HepG2 (cell line): ENCODE data around the gene TEAD1. TPM values are rescaled to one million over a fixed set of nuclear protein-coding genes. Genes with fewer than 3 reads are reported as not detected.

Source experiments
- CBX2 ChIP-seq, 2 experiments: fragments of 200-600 bp in 1 of 2; sonication (generic); formaldehyde crosslinking in 1 of 2; IDR thresholded peaks; 2 replicates each; pipeline versions ENCODE4 v1.7.0 to v1.8.1; 2018 to 2022; ENCODE audit warnings: low read depth in 2 of 2, low read length in 1 of 2, mild to moderate bottlenecking in 1 of 2, missing genetic modification reagents in 1 of 2
- CCAR2 ChIP-seq: fragments of 200-400 bp; formaldehyde crosslinking; optimal IDR thresholded peaks from 2 replicates; pipeline ENCODE3; 2018; ENCODE audit warnings: low read depth, mild to moderate bottlenecking, low read length, moderate library complexity
- GATAD2A ChIP-seq: IDR thresholded peaks from 2 replicates; pipeline ENCODE4 v1.6.1; 2016
- HBP1 ChIP-seq: IDR thresholded peaks from 2 replicates; pipeline ENCODE4 v1.6.1; 2016; ENCODE audit warnings: low read depth, control low read depth
- HOXA9 ChIP-seq: sonication (generic); formaldehyde crosslinking; IDR thresholded peaks from 2 replicates; pipeline ENCODE4 v1.8.1; 2022; ENCODE audit warnings: missing genetic modification reagents, mild to moderate bottlenecking, moderate library complexity, borderline replicate concordance
- KLF13 ChIP-seq: sonication (generic); formaldehyde crosslinking; IDR thresholded peaks from 2 replicates; pipeline ENCODE4 v1.4.0; 2020; ENCODE audit warnings: mild to moderate bottlenecking, missing genetic modification reagents
- MED1 ChIP-seq: sonication (generic); formaldehyde crosslinking; IDR thresholded peaks from 2 replicates; pipeline ENCODE4 v1.4.0; 2020; ENCODE audit warnings: missing genetic modification reagents
- NFYC ChIP-seq: IDR thresholded peaks from 2 replicates; pipeline ENCODE4 v1.6.1; 2016; ENCODE audit warnings: missing genetic modification reagents, missing compliant biosample characterization
- RARA ChIP-seq: IDR thresholded peaks from 2 replicates; pipeline ENCODE4 v1.6.1; 2016; ENCODE audit warnings: missing genetic modification reagents, missing compliant biosample characterization
- RCOR2 ChIP-seq: IDR thresholded peaks from 2 replicates; pipeline ENCODE4 v1.6.1; 2016; ENCODE audit warnings: missing biosample characterization, missing genetic modification reagents
- SOX13 ChIP-seq, 3 experiments: fragments of 450-650 bp in 1 of 3; sonication (generic) in 1 of 3; formaldehyde crosslinking in 1 of 3; IDR thresholded peaks in 2 of 3; conservative IDR thresholded peaks in 1 of 3; 2 replicates each; pipeline versions ENCODE4 v1.5.0 to v1.6.1; 2016 to 2020; ENCODE audit warnings: antibody characterized with exemption in 1 of 3, mild to moderate bottlenecking in 1 of 3, missing compliant biosample characterization in 1 of 3, missing genetic modification reagents in 1 of 3, moderate library complexity in 1 of 3
- TRAFD1 ChIP-seq: sonication (generic); formaldehyde crosslinking; IDR thresholded peaks from 2 replicates; pipeline ENCODE4 v1.5.1; 2020; ENCODE audit warnings: missing genetic modification reagents, mild to moderate bottlenecking, borderline replicate concordance
- YY1 ChIP-seq: IDR thresholded peaks from 2 replicates; pipeline ENCODE4 v1.6.1; 2011; ENCODE audit warnings: low read length, low read depth, moderate library complexity, mild to moderate bottlenecking; ENCODE audit not compliant: insufficient read depth, insufficient replicate concordance
- ZNF232 ChIP-seq: sonication (generic); formaldehyde crosslinking; IDR thresholded peaks from 2 replicates; pipeline ENCODE4 v1.4.0; 2020; ENCODE audit warnings: missing genetic modification reagents, borderline replicate concordance
- ZNF530 ChIP-seq: sonication (generic); formaldehyde crosslinking; IDR thresholded peaks from 2 replicates; pipeline ENCODE4 v1.5.0; 2020; ENCODE audit warnings: low read depth, mild to moderate bottlenecking, missing genetic modification reagents
- ZNF674 ChIP-seq: sonication (generic); formaldehyde crosslinking; IDR thresholded peaks from 2 replicates; pipeline ENCODE4 v1.5.0; 2020; ENCODE audit warnings: low read depth, mild to moderate bottlenecking, missing genetic modification reagents
- ZNF720 ChIP-seq: sonication (generic); formaldehyde crosslinking; IDR thresholded peaks from 2 replicates; pipeline ENCODE4 v1.4.0; 2020; ENCODE audit warnings: missing genetic modification reagents
- polyA plus RNA-seq, 8 experiments: library from polyadenylated mRNA; depleted of rRNA in 3 of 8; stranded (reverse) in 7 of 8; unstranded in 1 of 8; fragments of >200 nt; fragmentation: Illumina TruSeq in 4 of 8; extraction: Trizol in 4 of 8; gene quantifications; 2 replicates each; pipeline versions ENCODE4 v1.2.1 to v1.2.3, GENCODE V29; 2011 to 2016; ENCODE audit warnings: low read depth in 4 of 8, missing spikeins in 1 of 8, mixed read lengths in 1 of 8; ENCODE audit not compliant: insufficient read depth in 1 of 8
- total RNA-seq, 5 experiments: library from RNA; depleted of rRNA; stranded (reverse); fragments of >200 nt; fragmentation: Illumina TruSeq; extraction: Trizol; gene quantifications; 2 replicates each; pipeline ENCODE4 v1.2.3, GENCODE V29; 2016; ENCODE audit warnings: low read depth in 1 of 5
- TF ChIP-seq, protein P1 (sequence below): sonication (generic); formaldehyde crosslinking; IDR thresholded peaks from 2 replicates; pipeline ENCODE4 v1.4.0; 2020; ENCODE audit warnings: low read depth, missing genetic modification reagents
- TF ChIP-seq, protein P2 (sequence below): IDR thresholded peaks from 2 replicates; pipeline ENCODE4 v1.6.1; 2018; ENCODE audit warnings: missing genetic modification reagents, mild to moderate bottlenecking, missing compliant biosample characterization

Gene TEAD1
- total and polyA plus RNA-seq, 2 of the 13 experiments (the other 11 are each of a cell fraction or from before 2014, with no cell fraction given) = 20.1 to 30.5 TPM

DNA sequence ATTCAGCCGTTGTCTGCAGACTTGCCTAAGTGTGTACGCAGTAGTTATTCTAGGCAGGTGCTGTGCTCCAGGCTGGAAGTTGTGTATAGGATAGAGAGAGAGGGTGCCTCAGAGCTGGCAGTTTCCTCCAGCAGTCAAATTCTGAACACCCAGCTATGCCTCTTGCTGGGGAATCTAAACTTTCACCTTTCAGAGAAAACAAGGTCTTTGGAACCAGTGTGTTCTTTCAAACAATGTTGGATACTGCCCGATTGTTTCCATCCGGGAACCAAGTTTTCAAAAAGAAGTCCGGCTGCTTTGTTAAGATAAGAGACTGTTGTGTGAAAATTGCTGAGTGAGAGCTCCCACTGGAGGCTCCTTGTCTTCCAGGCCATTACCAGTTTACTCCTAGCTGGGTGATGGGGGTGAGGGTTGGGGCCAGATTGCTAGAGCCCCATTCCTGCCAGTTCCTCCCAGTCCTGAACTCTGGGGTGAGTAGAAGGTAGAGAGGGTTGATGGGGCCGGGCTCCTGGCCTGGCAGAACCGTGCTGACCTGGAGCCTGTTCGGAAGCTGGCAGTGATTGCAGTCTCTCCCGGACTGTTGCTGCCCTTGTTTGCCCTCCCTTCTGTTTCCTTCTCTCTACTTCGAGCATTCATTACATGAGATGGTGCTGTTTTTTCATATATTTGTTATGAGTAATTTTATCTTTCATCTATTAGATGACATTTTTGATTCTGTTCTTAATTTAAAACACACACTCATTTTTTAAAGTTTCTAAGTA is 150.2 kb downstream of the TEAD1 start (continued):
- peak; percentile 61 for TF ChIP-seq SOX13 (IDR thresholded peaks at IDR 0.05)
- peak in 1 of 2 experiments; percentile 94; a peak in 2 of 4 replicates for TF ChIP-seq SOX13 (CRISPR knock-in tag; conservative IDR thresholded peaks at IDR 0.05 in 1 of 2, IDR thresholded peaks at IDR 0.05 in 1 of 2)
- TF ChIP-seq RARA (CRISPR knock-in tag) = peak; percentile 48; the same call in 1 of the 2 replicates
- TF ChIP-seq KLF13 = no peak
- TF ChIP-seq, protein P1, sequence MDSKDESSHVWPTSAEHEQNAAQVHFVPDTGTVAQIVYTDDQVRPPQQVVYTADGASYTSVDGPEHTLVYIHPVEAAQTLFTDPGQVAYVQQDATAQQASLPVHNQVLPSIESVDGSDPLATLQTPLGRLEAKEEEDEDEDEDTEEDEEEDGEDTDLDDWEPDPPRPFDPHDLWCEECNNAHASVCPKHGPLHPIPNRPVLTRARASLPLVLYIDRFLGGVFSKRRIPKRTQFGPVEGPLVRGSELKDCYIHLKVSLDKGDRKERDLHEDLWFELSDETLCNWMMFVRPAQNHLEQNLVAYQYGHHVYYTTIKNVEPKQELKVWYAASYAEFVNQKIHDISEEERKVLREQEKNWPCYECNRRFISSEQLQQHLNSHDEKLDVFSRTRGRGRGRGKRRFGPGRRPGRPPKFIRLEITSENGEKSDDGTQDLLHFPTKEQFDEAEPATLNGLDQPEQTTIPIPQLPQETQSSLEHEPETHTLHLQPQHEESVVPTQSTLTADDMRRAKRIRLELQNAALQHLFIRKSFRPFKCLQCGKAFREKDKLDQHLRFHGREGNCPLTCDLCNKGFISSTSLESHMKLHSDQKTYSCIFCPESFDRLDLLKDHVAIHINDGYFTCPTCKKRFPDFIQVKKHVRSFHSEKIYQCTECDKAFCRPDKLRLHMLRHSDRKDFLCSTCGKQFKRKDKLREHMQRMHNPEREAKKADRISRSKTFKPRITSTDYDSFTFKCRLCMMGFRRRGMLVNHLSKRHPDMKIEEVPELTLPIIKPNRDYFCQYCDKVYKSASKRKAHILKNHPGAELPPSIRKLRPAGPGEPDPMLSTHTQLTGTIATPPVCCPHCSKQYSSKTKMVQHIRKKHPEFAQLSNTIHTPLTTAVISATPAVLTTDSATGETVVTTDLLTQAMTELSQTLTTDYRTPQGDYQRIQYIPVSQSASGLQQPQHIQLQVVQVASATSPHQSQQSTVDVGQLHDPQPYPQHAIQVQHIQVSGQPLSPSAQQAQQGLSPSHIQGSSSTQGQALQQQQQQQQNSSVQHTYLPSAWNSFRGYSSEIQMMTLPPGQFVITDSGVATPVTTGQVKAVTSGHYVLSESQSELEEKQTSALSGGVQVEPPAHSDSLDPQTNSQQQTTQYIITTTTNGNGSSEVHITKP (CRISPR knock-in tag) = no peak
- no peak for TF ChIP-seq ZNF674 (CRISPR knock-in tag)
- TF ChIP-seq, protein P2, sequence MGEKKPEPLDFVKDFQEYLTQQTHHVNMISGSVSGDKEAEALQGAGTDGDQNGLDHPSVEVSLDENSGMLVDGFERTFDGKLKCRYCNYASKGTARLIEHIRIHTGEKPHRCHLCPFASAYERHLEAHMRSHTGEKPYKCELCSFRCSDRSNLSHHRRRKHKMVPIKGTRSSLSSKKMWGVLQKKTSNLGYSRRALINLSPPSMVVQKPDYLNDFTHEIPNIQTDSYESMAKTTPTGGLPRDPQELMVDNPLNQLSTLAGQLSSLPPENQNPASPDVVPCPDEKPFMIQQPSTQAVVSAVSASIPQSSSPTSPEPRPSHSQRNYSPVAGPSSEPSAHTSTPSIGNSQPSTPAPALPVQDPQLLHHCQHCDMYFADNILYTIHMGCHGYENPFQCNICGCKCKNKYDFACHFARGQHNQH (CRISPR knock-in tag) = peak; percentile 35; the same call in 1 of the 2 replicates
- peak; percentile 54 for TF ChIP-seq MED1
- no peak for TF ChIP-seq HBP1 (CRISPR knock-in tag)
- TF ChIP-seq CBX2 (IDR thresholded peaks at IDR 0.05; ENCODE audit: low read depth, low read length) = no peak
- TF ChIP-seq CBX2 (CRISPR knock-in tag; IDR thresholded peaks at IDR 0.05; ENCODE audit: low read depth) = no peak
- 0 out of 2 replicates have a peak, but pooled peaks have one; percentile 66 for TF ChIP-seq RCOR2 (CRISPR knock-in tag)
- no peak for TF ChIP-seq YY1
- no peak for TF ChIP-seq TRAFD1 (CRISPR knock-in tag)
- TF ChIP-seq GATAD2A (CRISPR knock-in tag) = peak; percentile 47; the same call in 1 of the 2 replicates
- no peak for TF ChIP-seq CCAR2
- no peak for TF ChIP-seq NFYC (CRISPR knock-in tag)
- TF ChIP-seq ZNF232 = no peak
- TF ChIP-seq HOXA9 (CRISPR knock-in tag) = no peak
- no peak for TF ChIP-seq ZNF720
- no peak for TF ChIP-seq ZNF530
